ENCODE data around the gene RAB44. TPM values are rescaled to one million over a fixed set of nuclear protein-coding genes. Genes with fewer than 3 reads are reported as not detected.

RAB44 gene
- total and polyA plus RNA-seq, 2 of the 13 experiments (the other 11 are each of a cell fraction or from before 2014, with no cell fraction given), result not detected

GRCh38 chr6:36679043-36679833 is 18.4 kb upstream of the RAB44 start (continued):
- TF ChIP-seq ZBTB10 (CRISPR knock-in tag; IDR thresholded peaks at IDR 0.05; ENCODE audit: borderline replicate concordance) (no peak), SP2 (CRISPR knock-in tag; IDR thresholded peaks at IDR 0.05) (0 out of 2 replicates have a peak, but pooled peaks have one; percentile 1), SNAI1 (CRISPR knock-in tag; IDR thresholded peaks at IDR 0.05; ENCODE audit: borderline replicate concordance) (no peak), JDP2 (CRISPR knock-in tag; IDR thresholded peaks at IDR 0.05; ENCODE audit: borderline replicate concordance) (no peak), PRDM4 (CRISPR knock-in tag; IDR thresholded peaks at IDR 0.05; ENCODE audit: borderline replicate concordance) (no peak; the same call in 1 of the 2 replicates), HOXA9 (CRISPR knock-in tag; IDR thresholded peaks at IDR 0.05; ENCODE audit: borderline replicate concordance) (no peak), ZNF281 (CRISPR knock-in tag; IDR thresholded peaks at IDR 0.05; ENCODE audit: borderline replicate concordance) (no peak), CBFB (CRISPR knock-in tag; IDR thresholded peaks at IDR 0.05) (no peak), SAP130 (CRISPR knock-in tag; IDR thresholded peaks at IDR 0.05; ENCODE audit: low read depth) (no peak), ZNF589 (CRISPR knock-in tag; conservative IDR thresholded peaks at IDR 0.05) (no peak), KAT7 (CRISPR knock-in tag; IDR thresholded peaks at IDR 0.05; ENCODE audit: borderline replicate concordance) (no peak), ZNF777 (CRISPR knock-in tag; IDR thresholded peaks at IDR 0.05) (no peak), ZNF556 (CRISPR knock-in tag; IDR thresholded peaks at IDR 0.05; ENCODE audit: borderline replicate concordance) (no peak), THAP11 (CRISPR knock-in tag; IDR thresholded peaks at IDR 0.05) (no peak), RARA (CRISPR knock-in tag; IDR thresholded peaks at IDR 0.05) (no peak), PRDM10 (CRISPR knock-in tag; IDR thresholded peaks at IDR 0.05; ENCODE audit: low read depth) (no peak), CC2D1A (CRISPR knock-in tag; IDR thresholded peaks at IDR 0.05) (no peak)
